GM21381 (cell line): ENCODE measurements around the gene AADAC.
"Not testable (repeated sequence)": the region's sequence is repeated elsewhere in the genome, so short reads cannot be mapped to it uniquely, and the experiment has no call there.

Source experiments
- ATAC-seq: cut with Tn5 transposase; IDR thresholded peaks from one replicate; pipeline ENCODE4 v1.9.1; 2021; ENCODE audit warnings: mild to moderate bottlenecking, moderate library complexity; ENCODE audit not compliant: unreplicated experiment

AADAC gene

GRCh38 chr3:151852074-151852811 is 38.3 kb downstream of the AADAC start:
- ATAC-seq: no peak

DNA sequence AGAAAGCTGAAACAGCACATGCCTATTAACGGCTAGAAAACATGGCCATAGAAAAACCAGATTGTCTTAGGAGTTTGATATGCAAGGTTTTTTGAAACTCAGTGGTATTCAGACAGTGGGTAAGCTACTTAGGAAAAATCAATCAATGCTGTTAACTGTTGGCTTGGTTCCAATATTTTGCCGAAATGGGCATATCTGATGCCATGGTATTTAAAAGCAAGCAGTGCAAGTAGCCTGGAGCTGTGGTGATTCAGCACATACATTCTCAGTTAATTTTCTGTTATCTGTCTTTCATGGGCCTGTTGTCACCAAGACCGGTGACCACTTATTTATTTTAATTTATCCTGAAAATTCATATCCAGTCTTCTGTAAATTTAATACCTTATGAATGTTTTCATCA is 42.2 kb downstream of the AADAC start:
- no peak for ATAC-seq

GRCh38 chr3:151856641-151857040 is 42.7 kb downstream of the AADAC start:
- ATAC-seq: no peak

DNA sequence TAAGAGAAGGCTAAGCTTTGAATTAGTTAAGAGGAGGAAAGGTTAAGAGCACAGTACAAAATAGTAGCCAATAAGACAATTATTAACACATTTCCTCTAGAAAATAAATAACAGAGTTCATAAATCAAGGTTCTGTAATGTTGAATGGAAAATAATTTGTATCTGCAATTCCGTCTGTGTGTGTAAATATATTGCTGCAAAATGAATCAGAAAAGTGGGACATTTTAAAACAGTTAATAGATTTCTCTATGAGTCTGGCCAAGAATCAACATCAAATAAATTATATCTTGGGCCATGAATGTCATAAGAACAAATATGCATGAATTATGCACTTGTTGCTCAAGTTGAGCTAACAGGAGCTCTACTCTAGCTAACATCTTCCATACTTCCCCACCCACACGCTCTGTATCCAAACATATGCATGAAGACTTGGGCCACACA is 45.3 kb downstream of the AADAC start:
- no peak for ATAC-seq

DNA sequence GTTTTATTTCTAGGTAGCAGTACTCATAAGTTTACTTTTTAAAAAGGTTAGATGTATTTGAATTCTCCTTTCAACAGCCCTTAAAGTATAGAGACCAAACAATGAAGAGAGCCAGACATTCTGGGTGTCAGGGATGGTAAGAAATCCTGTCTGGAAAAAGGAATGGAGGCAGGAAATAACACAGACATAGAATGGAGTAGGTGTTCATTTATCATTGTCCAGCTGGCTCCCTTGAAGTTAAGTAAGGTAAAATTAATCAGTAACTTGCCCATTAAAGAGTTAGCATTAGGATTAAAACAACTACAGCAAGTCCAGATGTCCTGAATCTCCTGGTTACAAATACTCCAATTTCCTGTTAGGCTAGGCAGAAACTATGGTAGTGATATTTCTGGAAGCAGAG is 46.0 kb downstream of the AADAC start:
- ATAC-seq: no peak

DNA sequence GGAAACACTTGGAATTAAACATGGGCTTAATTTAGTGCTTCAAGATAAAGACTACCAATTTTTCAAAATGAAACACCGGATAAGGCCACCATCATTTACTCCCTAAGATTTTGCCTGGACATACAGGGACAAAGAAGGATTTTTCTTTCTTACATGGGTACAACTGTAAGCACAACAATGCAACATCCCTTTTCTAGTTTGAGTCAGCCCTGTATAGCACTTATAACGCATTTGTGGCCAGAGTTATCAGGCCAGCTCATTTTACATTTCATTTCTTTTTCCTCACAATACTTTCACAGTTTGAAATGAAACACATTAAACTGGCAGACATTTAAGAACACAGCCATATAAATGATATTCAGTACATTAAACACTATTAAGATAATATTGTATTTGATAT is 49.7 kb downstream of the AADAC start:
- ATAC-seq: no peak

GRCh38 chr3:151864423-151865101 is 50.6 kb downstream of the AADAC start:
- ATAC-seq: no peak

- no peak for ATAC-seq
Measured at GRCh38 chr3:151866711-151867410, 52.9 kb downstream of the AADAC start.

DNA sequence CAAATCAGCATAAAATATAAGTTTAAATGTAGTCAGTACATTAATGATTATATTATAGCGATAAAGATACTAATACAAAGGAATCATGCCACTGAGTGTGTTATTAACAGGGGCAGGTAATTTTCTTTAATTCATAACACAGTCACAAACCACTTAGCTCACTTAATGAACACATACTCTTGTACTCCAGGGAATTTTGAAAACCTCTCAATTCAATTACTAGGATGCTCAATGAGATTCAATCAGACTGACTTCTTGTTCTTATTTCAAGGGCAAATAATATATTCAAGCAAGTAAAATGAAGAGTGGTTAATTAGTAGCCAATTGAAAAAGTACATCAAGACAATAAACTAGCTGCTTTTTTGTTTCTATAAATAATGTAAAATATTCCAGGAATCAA is 53.8 kb downstream of the AADAC start:
- no peak for ATAC-seq

GRCh38 chr3:151869181-151869580 is 55.3 kb downstream of the AADAC start:
- no peak for ATAC-seq

GRCh38 chr3:151871639-151872468 is 57.9 kb downstream of the AADAC start:
- ATAC-seq: peak; percentile 66

DNA sequence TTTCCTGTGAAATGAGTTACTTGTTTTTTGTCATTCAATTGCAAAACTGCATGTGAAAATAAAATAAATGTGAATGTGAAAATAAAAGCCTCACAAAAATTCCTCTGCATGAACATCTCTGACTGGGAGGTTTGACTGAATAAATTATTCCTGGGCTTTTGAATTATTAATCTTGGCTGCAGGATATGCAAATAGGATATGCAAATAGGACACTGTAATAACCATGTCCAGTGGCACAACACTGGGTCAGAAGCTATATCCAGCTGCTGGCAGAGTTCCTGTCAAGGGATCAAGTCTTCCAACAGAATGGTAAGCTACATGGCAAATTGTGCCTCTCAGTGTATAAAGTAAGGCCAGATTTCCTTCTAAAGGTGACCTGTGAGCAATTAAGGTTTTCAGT is 59.5 kb downstream of the AADAC start, which contains the start of gene SUCNR1:
SUCNR1 (plus strand) TSS at position 246 of the 400 bp plus-strand sequence. CDS start 6,250 bp downstream, outside the sequence.
- ATAC-seq: no peak

DNA sequence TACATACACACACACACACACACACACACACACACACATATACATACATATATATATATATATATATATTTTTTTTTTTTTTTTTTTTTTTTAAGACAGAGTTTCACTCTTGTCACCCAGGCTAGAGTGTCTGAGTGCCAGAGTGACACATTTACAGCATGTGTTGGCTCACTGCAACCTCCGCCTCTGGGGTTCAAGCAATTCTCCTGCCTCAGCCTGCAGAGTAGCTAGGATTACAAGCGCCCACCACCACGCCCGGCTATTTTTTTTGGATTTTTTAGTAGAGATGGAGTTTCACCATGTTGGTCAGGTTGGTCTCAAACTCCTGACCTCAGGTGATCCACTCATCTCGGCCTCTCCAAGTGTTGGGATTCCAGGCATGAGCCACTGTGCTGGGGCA is 60.2 kb downstream of the AADAC start:
- not testable (repeated sequence) for ATAC-seq

GRCh38 chr3:151875759-151876158 is 61.8 kb downstream of the AADAC start:
- ATAC-seq: peak; percentile 79

DNA sequence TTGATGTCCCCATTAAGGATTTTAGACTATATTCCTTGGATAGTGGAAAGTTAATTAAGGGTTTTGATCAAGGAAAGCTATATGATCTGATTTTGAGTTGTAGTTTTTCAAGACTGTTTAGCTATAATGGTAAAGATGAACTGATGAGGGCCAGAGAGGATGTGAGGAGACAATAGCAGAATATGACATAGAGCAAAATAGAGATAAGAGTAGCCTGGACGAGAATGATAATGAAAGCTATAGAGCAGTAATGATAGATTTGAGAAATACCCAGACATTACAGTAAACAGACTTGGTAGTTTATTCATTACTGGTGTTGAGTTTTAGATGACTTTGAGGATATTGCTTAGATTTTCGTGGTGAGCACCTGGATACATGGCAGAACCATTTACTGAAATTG is 63.4 kb downstream of the AADAC start:
- ATAC-seq: no peak
